ENCODE data around the gene GTSE1. TPM values are rescaled to one million over a fixed set of nuclear protein-coding genes. Genes with fewer than 3 reads are reported as not detected.

The GTSE1 gene
- total and polyA plus RNA-seq, 2 of the 13 experiments (the other 11 are each of a cell fraction or from before 2014, with no cell fraction given) = 10.7 to 13.5 TPM

DNA sequence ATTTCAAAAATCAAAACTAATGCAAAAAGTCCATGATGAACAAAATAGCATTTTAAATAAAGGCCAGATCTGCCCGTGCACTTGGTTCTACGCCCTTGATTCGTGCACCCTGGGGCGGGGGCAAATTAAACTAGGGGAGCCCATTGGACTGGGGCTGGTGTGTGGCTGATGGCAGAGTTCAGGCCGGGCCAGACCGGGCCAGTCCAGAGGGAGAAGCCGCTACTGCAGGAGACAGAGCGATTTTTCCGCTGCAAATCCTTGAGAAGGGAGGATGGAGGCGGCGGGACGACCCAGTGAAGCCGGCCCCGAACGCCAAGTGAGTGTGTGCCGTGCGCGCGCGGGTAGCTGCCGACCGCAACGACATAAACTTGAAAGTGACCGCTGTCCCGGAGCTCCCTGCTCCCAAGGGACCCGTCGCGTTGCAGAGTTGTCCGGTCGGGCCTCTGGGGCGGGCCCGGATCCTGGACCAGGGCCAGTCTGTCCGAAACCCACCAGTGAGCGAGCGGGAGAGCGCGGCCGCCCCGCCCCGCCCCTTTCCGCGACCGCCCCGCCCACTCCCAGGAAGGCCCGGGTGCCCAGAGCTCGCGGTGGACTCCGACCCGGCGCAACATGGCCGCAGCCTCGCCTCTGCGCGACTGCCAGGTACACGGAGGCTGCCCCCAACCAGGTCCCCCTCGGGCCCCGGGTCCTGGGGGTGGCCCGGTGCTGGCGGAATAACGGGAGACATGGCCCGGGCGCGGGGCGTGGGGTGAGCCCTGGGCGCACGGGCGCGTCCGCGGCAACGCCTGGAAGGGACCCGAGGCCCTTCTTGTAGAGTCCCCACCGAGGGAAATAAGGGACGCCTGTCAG, 29.0 kb upstream of the GTSE1 start, which contains the start of gene TTC38 (continued):
- TF ChIP-seq ZFP36 (IDR thresholded peaks at IDR 0.05; ENCODE audit: borderline replicate concordance, low read depth, low read length, partially characterized antibody) (no peak), ZNF816 (CRISPR knock-in tag; IDR thresholded peaks at IDR 0.05; ENCODE audit: borderline replicate concordance) (0 out of 2 replicates have a peak, but pooled peaks have one; percentile 57), ZMYM2 (CRISPR knock-in tag; IDR thresholded peaks at IDR 0.05) (no peak), ISL2 (CRISPR knock-in tag; IDR thresholded peaks at IDR 0.05) (0 out of 2 replicates have a peak, but pooled peaks have one; percentile 49), SMAD1 (CRISPR knock-in tag; IDR thresholded peaks at IDR 0.05; ENCODE audit: borderline replicate concordance, low read depth) (no peak), ZNF343 (CRISPR knock-in tag; IDR thresholded peaks at IDR 0.05) (no peak; the same call in 1 of the 2 replicates), HDAC2 (CRISPR knock-in tag; IDR thresholded peaks at IDR 0.05) (no peak; the same call in 1 of the 2 replicates), AGO1 (IDR thresholded peaks at IDR 0.05; ENCODE audit: low read depth, low read length, poor library complexity, severe bottlenecking) (no peak), ZNF713 (CRISPR knock-in tag; IDR thresholded peaks at IDR 0.05) (no peak), ZNF260 (CRISPR knock-in tag; IDR thresholded peaks at IDR 0.05; ENCODE audit: borderline replicate concordance, low read depth) (no peak), ZSCAN9 (CRISPR knock-in tag; IDR thresholded peaks at IDR 0.05; ENCODE audit: borderline replicate concordance) (0 out of 2 replicates have a peak, but pooled peaks have one; percentile 52), ZNF446 (CRISPR knock-in tag; IDR thresholded peaks at IDR 0.05) (no peak; the same call in 1 of the 2 replicates), MIER3 (CRISPR knock-in tag; IDR thresholded peaks at IDR 0.05; ENCODE audit: borderline replicate concordance) (peak; percentile 59; the same call in 1 of the 2 replicates), FOXK1 (CRISPR knock-in tag; IDR thresholded peaks at IDR 0.05; ENCODE audit: borderline replicate concordance, low read depth) (peak; percentile 35; the same call in 1 of the 2 replicates), ZNF337 (CRISPR knock-in tag; IDR thresholded peaks at IDR 0.05; ENCODE audit: borderline replicate concordance, low read depth) (no peak), ZBTB8A (CRISPR knock-in tag; IDR thresholded peaks at IDR 0.05; ENCODE audit: borderline replicate concordance, low read depth) (no peak)
- TF ChIP-seq, protein P1, sequence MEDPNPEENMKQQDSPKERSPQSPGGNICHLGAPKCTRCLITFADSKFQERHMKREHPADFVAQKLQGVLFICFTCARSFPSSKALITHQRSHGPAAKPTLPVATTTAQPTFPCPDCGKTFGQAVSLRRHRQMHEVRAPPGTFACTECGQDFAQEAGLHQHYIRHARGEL (CRISPR knock-in tag; IDR thresholded peaks at IDR 0.05) = no peak
- TF ChIP-seq, protein P2, sequence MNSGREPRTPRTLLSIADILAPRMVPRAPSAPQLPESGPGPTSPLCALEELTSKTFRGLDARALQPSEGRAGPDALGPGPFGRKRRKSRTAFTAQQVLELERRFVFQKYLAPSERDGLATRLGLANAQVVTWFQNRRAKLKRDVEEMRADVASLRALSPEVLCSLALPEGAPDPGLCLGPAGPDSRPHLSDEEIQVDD (CRISPR knock-in tag; IDR thresholded peaks at IDR 0.05; ENCODE audit: borderline replicate concordance) = no peak
- TF ChIP-seq, protein P3, sequence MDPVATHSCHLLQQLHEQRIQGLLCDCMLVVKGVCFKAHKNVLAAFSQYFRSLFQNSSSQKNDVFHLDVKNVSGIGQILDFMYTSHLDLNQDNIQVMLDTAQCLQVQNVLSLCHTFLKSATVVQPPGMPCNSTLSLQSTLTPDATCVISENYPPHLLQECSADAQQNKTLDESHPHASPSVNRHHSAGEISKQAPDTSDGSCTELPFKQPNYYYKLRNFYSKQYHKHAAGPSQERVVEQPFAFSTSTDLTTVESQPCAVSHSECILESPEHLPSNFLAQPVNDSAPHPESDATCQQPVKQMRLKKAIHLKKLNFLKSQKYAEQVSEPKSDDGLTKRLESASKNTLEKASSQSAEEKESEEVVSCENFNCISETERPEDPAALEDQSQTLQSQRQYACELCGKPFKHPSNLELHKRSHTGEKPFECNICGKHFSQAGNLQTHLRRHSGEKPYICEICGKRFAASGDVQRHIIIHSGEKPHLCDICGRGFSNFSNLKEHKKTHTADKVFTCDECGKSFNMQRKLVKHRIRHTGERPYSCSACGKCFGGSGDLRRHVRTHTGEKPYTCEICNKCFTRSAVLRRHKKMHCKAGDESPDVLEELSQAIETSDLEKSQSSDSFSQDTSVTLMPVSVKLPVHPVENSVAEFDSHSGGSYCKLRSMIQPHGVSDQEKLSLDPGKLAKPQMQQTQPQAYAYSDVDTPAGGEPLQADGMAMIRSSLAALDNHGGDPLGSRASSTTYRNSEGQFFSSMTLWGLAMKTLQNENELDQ (CRISPR knock-in tag; IDR thresholded peaks at IDR 0.05; ENCODE audit: borderline replicate concordance) = no peak
- TF ChIP-seq, protein P4, sequence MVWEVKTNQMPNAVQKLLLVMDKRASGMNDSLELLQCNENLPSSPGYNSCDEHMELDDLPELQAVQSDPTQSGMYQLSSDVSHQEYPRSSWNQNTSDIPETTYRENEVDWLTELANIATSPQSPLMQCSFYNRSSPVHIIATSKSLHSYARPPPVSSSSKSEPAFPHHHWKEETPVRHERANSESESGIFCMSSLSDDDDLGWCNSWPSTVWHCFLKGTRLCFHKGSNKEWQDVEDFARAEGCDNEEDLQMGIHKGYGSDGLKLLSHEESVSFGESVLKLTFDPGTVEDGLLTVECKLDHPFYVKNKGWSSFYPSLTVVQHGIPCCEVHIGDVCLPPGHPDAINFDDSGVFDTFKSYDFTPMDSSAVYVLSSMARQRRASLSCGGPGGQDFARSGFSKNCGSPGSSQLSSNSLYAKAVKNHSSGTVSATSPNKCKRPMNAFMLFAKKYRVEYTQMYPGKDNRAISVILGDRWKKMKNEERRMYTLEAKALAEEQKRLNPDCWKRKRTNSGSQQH (CRISPR knock-in tag; IDR thresholded peaks at IDR 0.05; ENCODE audit: low read depth) = peak; percentile 36; the same call in 1 of the 2 replicates
- TF ChIP-seq, protein P5, sequence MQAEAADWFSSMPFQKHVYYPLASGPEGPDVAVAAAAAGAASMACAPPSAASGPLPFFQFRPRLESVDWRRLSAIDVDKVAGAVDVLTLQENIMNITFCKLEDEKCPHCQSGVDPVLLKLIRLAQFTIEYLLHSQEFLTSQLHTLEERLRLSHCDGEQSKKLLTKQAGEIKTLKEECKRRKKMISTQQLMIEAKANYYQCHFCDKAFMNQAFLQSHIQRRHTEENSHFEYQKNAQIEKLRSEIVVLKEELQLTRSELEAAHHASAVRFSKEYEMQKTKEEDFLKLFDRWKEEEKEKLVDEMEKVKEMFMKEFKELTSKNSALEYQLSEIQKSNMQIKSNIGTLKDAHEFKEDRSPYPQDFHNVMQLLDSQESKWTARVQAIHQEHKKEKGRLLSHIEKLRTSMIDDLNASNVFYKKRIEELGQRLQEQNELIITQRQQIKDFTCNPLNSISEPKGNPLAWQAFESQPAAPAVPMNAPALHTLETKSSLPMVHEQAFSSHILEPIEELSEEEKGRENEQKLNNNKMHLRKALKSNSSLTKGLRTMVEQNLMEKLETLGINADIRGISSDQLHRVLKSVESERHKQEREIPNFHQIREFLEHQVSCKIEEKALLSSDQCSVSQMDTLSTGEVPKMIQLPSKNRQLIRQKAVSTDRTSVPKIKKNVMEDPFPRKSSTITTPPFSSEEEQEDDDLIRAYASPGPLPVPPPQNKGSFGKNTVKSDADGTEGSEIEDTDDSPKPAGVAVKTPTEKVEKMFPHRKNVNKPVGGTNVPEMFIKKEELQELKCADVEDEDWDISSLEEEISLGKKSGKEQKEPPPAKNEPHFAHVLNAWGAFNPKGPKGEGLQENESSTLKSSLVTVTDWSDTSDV (CRISPR knock-in tag; IDR thresholded peaks at IDR 0.05) = no peak

Data from HepG2 (cell line).